GM19328 (cell line): ENCODE data around the gene CA7.
"Not testable (repeated sequence)": the region's sequence is repeated elsewhere in the genome, so short reads cannot be mapped to it uniquely, and the experiment has no call there.

Experiments used
- ATAC-seq: cut with Tn5 transposase; IDR thresholded peaks from one replicate; pipeline ENCODE4 v1.9.1; 2021; ENCODE audit warnings: mild to moderate bottlenecking, moderate library complexity; ENCODE audit not compliant: unreplicated experiment

CA7 gene

DNA sequence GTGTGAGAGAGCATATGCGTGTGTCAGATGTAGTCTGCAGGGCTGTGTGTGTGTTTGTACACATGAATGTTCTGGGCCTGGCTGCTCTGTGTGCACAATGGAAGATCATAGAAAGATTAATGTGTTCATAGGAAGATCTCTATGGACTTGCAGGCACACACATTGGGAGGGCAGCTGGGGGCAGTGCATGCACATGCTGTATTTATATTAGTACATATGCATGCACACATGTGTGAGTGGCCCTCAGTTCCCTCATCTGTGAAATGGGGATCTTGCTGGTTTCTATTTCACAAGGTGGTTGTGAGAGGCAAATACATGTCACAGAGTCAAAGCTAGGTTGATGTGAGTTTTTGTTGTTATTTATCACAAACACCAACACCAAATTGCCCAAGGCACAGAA lies 2.1 kb downstream of the CA7 start:
- ATAC-seq: no peak

DNA sequence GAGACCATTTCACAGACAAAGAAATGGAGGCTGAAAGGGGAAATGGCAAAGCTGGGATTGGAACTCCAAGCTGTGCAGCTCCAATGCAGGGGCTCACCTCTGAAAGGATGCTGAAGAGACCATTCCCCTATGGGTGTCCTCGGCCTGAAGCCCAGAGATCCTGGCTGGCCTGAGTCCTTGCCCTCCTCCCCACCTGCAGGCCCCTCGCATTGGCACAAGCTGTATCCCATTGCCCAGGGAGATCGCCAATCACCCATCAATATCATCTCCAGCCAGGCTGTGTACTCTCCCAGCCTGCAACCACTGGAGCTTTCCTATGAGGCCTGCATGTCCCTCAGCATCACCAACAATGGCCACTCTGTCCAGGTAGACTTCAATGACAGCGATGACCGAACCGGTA lies 2.6 kb downstream of the CA7 start:
- ATAC-seq: no peak

DNA sequence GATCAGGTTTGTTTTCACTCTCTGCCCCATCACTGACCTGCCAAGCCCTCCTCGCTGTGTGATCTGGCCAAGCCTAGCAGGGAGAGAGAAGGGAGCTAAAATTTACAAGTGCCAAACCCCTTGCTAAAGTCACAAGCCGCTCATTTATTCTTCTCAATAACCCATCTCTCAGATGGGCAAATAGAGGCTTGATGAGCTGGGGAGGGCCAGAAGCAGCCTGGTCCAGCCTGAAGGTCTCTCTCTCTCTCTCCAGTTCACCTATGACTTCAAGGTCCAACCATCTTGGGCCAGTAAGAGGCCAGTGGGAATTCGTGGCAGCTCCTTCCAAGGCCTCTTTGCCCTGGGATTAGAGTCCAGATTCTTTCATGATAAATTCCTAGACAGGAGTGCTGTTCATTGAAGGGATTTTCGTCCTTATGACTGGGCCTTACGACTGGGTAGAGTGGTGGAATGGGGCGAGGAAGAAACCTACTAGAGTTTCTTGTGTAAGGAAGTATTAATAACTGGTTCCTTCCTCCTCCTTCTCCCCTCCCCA lies 3.4 kb downstream of the CA7 start:
- no peak for ATAC-seq

DNA sequence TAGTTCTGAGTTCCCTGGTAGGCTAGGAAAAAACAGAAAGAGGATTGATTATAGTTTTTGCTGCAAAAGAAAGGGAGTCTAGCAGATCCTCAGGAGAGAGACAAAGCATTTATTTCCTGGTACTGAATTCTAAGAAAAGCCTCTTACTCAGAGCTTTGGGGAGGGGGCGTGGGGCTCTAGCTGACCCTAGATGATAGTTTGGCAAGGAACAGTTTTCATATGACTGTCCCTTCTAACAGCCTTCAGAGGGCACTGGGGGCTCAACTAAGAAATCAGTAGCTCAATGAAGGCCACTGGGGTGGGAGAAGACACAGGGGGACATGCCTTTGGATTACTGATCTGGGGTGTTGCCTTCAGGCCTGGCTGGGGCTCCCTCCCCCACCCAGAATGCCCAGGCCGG lies 4.0 kb downstream of the CA7 start:
- ATAC-seq: no peak

DNA sequence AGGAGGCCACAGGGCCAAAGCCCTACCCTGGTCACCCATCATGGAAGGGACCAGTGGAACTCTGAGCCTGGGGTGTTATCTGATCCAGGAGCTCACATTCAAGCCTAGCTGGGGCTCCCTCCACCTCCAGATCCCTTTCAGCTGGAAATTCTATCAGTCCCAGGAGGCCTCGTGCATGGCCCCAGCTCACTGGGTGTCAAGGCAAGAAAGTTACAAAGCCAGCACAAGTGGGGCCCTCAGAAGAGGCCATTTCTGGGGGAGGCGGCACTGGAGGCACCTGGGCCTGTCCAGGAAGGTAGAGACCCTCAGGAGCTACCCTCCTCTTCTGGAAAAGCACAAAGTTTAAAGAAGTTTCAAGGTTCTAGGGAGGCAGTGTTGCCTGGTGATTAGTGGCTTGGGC lies 4.8 kb downstream of the CA7 start:
- no peak for ATAC-seq

DNA sequence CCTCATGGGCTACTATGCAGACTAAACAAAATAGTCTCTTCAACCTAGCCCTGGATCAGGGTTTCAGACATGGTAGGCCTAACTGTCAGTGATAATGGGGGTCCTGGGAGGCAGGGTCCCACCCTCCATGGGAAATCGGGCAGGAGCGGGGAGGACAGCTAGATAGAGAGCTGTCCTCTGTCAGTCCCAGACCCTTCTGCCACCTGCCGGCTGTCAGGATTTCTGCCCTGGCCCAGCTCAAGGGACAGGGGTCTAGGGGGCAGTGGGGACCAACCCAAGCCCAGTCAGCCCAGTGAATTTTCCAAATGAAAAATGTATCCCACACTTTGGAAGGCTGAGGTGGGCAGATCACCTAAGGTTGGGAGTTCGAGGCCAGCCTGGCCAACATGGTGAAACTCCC lies 5.3 kb downstream of the CA7 start:
- ATAC-seq: no peak

DNA sequence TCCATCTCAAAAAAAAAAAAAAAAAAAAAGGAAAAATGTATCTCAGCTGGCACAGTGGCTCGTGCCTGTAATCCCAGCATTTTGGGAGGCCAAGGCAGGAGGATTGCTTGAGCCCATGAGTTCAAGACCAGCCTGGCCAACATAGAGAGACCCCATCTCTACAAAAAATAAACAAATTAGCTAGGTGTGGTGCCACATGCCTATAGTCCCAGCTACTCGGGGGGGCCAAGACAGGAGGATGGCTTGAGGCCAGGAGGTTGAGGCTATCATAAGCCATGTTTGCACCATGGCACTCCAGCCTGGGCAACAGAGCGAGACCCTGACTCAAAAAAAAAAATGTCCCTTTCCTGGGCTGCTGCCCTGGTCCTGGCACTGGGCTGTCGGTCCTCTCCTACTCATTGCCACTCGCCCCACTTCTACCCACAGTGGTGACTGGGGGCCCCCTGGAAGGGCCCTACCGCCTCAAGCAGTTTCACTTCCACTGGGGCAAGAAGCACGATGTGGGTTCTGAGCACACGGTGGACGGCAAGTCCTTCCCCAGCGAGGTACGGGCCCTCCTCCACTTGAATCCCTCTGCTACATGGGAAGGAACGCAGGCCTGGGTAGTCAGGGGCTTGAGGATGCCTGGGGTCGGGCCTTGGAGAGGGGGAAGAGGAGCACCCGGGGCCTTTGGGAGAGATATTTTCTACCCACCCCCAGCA lies 6.1 kb downstream of the CA7 start:
- no peak for ATAC-seq

DNA sequence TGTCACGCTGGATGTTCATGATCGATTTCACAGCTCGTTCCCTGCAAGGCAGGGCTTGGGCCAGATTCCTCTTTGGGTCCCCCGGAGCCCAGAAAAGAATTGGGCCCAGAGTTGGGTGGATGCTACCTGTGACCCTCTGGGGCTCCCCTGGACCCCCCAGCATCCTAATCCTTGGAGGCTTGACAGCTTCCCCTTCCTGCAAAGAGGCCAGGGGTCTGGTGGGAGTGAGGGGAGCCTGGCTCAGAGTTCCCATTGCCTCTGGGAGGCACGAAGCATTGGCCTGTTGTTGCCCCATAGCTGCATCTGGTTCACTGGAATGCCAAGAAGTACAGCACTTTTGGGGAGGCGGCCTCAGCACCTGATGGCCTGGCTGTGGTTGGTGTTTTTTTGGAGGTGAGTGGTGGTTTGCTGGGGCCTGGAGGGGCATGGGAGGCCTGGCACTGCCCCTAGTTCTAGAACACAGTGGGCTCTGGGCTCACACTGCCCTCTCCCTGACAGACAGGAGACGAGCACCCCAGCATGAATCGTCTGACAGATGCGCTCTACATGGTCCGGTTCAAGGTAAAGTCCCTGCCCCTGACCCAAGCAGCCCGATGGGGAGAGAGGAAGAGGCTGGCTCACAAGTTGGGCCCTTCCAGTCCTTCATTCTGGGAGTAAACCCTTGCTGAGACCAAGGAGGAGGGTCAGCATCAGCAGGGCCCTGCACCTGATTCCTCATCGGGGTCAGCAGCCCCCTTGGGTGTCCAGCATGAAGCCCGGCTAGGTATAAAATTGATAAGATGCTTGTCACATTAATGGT lies 7.2 kb downstream of the CA7 start:
- ATAC-seq: no peak

DNA sequence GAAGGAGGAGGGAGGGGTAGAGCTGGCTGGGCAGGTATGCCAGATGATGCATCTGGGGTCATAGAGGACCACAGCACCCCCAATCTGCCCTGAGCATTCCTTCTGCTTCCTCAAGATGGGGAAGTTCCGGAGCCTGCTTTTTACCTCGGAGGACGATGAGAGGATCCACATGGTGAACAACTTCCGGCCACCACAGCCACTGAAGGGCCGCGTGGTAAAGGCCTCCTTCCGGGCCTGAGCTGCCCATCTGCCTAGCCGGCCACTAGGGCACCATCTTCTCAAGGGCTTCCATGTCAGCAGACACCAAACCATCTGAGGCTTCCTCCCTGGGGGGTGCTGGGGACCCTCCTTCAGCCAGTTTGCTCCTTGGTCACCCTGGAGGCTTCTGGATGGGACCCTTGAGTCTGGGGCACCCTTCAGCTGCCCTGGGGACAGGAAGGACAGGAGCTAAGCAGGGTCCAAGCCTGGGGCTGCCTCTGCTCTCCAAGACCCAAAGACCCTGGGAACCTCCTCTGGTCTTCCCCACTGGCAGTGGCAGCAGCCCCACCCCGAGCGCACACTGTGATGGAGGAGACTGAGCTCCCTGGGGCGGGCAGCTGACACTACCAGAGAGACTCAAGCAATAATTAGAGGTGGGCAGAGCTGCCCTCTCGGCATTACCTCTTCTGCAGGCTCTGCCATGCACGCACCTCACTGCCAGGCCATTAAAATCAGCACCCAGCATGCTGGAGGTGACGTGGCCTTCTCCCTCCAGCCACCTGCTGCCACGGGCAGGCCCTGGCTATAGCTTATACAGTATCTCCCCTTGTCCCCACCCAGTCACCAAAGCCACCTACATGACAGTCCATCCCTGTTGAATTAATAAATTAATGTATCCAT lies 9.3 kb downstream of the CA7 start:
- no peak for ATAC-seq

DNA sequence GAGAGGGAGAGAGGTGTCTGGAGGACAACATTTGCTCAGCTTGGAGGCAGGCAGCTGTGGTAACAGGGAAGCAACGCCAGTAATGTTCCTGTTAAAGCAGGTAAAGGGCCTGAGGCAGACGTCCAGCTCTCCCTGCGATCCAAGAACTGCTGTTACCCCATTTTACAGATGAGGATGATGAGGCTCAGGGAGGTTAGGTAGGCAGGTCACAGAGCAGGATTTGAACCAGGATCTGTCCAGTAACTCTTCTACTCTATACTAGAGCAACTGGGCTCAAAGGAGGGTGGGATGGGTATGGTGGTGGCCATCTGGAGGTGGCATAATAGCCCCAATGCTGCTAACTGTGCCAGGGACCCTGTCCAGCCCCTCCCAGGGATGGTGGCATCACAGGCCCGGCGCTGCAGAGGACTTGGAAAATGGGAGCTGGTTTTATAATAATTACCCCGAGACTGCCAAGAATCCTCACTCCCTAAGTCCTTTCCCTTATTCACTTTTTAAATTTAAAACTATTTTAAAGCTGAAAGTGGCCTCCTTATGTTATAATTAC lies 12.0 kb downstream of the CA7 start:
- no peak for ATAC-seq

DNA sequence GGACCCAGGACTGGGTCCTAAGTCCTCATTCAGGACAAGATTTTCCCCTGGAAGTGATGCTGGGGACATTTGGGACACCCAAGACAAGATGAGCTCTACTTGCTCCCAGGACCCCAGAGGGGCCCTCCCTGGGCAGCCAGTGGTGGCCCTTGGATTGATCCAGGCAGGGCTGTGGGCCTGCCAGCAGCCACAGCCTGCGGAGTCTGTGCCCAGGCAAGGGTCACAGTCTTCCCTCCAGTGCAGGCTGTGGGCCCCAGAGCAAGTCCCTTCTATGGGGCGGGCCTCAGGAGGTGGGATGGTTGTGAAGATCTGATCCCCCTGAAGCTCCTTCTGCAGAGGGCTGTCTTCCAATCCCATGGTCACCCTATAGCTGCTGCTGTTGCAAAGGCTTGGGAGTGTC lies 12.6 kb downstream of the CA7 start:
- no peak for ATAC-seq

DNA sequence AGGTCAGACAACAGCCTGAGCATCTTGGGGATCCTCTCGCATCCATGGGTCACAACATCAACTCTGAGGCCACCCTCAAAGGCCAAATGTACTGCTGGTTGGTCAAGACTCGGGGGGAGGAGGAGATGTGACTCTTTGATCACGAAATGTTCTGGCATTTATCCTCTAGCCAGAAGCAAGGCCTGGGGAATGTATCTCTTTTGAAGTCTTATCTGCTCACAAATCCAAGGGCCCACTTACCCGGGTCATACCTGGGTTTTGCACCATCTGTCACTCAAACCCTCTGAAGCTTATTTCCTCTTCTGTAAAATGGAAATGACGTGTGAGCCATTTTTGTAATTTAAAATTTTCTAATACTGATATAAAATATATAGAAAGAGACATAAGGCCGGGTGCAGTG lies 13.2 kb downstream of the CA7 start:
- ATAC-seq: no peak

DNA sequence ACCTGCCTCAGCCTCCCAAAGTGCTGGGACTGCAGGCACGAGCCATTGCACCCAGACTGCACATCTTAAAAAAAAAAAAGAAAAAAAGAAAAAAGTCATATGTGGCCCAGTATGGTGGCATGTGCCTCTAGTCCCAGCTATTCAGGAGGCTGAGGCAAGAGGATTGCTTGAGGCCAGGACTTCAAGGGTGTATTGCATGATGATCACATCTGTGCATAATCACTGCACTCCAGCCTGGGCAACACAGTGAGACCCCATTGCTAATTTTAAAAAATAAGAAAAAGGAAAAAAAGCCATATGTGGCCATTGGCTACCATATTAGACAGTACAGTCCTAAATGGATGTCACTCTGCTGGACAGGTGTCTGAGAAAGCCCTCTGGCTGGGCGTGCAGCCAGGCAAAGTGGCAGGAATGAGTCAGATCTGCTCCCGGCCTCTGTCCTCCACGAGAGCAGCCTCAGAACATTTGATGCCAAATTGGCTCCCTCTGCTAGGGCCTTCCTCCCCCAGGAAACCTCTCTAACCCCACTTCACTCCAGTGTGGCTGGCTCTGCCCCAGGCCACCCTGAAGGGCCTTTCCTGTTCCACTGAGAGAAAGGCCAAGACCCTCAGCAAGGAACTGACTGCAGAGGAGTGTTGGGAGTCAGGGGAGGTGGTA lies 14.7 kb downstream of the CA7 start:
- ATAC-seq: no peak

DNA sequence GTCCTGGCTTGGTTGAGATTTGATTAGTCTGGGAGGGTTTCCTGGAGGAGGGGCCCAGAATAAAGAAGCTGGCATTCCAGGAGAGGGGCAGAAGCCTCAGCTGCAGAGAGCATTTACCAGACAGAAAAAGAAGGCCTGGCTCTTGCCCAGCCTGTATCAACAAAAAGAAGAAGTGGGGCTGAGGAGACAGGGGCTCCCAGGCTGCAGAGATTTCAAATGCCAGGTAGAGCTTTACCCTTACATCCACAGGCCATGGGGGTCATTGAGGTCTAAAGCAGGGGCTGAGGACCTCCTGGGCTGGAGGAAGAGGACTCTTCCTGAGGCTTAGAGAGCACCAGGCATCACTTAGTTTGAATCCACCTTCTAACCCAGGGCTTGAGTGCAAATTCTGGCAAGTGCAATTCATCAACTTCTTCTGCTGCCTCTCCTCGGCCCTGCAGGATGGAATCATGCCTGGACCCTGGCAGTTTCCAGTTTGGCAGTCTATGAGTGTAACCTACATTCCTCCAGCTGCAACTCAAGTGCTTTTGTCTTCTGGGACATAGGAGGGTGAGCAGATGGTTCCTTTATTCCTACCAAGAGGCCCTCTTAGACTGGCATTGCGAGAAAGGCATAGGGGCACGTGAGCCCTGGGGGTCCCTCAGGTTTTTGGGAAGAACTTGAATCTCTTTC lies 15.3 kb downstream of the CA7 start:
- ATAC-seq: no peak

DNA sequence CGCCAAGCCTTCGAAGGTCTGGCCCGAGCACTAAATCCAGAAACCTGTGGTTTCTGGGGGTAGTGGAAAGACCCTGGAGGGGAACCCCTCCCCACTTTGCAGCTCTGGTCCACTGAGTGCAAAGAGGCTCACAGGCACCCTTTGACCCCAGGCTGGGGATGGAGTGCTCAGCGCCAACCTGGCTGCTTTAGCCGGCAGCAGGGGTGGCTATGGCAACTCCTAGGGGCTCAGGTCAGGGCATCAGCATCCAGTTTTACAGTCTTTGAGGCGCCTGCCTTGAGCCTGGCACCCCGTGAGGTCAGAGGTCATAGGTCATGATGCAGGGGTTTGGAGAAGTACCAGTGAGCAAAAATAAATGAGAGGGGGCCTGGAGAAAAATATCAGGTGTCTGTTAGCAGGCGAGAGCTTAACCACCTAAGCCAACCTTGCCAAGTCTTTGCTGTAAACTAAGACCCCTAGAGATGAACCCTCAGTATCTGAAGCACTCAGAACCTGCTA lies 17.9 kb downstream of the CA7 start:
- ATAC-seq: no peak

DNA sequence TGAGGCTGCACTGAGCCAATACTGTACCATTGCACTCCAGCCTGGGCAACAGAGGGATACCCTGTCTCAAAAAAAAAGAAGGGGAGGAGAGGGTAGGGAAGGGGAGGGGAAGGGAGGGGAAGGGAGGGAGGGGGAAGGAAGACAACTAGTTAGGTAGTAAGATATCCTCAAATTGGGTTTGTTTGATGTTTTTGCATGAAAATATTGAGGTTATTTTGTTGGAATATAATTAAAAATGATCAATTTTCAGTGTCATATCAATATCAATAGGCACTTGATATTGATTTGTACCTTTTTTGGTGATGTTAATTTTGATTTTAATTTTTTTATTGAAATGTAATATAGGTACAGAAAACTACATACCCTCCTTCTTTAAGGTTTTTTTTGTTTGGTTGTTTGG lies 19.5 kb downstream of the CA7 start:
- ATAC-seq: no peak

DNA sequence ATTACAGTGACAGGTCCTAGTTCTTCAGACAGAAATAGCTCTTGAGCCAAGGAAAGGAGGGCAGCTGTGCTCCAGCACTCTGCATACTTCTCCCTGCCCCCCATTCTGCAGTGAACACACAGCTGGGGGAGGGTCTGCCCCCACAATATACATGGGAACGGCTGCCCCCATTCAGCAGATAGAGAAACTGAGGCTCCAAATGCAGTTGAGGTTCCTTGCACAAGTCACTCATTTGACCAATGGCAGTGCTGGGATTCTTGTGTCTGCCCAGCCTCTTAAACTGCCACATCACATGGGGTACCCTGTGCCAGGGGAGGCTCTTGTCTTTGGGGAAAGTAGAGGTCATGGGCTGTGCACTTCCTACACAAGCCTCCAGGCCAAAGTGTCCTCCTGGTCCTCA lies 25.2 kb downstream of the CA7 start:
- ATAC-seq: no peak

DNA sequence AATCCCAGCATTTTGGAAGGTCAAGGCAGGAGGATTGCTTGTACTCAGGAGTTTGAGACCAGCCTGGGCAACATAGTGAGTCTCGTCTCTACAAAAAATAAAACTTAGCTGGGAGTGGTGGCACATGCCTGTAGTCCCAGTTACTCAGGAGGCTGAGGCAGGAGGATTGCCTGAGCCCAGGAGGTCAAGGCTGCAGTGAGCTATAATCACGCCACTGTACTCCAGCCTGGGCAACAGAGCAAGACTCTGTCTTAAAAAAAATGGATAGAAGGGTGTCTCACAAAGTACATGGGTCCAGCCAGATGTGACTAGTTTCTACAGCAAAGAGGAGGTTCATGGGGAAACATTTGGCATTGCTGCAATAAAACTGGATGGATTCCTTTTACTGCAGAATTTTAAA lies 27.1 kb downstream of the CA7 start:
- not testable (repeated sequence) for ATAC-seq

DNA sequence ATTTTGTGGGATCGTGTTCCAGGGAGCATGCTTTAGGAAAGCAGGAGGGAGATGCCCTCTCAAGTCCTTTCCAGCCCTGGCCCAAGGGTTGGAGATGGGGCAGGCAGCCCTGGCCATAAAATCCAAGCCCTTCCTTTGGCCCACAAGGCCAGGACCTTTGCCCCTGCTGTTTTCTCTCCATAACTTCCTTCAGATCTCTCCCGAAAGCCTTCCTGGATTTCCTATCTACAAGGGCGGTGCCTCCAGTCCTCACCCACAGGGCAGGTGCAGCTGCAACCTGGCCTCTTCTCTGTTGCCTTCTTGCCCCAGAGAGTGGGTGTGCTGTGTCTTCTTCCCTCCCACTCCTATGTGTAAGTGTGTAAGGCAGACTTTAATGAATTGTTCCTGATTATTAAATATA lies 27.6 kb downstream of the CA7 start:
- no peak for ATAC-seq

DNA sequence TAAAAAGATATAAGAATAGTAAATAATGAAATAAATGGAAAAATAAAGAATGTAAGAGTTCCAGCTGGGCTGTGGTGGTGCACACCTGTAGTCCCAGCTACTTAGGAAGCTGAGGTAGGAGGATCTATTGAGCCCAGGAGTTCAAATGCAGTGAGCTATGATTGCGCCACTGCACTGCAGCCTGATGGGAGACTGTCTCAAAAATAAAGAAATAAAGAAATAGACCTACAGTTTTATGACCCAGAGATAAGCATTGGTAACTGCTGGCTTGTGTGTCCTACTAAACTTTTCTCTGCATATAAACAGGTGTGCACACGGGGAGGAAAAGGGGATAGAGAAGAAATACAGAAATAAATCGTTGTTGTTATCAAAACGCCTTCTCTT lies 28.3 kb downstream of the CA7 start:
- ATAC-seq: no peak
